IPS DF 4.7 (cell line): ENCODE measurements around the gene PLEKHN1.
"Not testable (repeated sequence)": the region's sequence is repeated elsewhere in the genome, so short reads cannot be mapped to it uniquely, and the experiment has no call there.

ENCODE experiments used
- DNase-seq: peaks from one replicate; pipeline ENCODE4 v3.0.0-alpha.2; 2013; ENCODE audit warnings: low spot score; ENCODE audit errors: extremely low read depth

The PLEKHN1 gene

GRCh38 chr1:993379-993995 lies 27.2 kb downstream of the PLEKHN1 start:
- DNase-seq = no peak

GRCh38 chr1:994546-994945 lies 28.3 kb downstream of the PLEKHN1 start:
- DNase-seq = not testable (repeated sequence)

DNA sequence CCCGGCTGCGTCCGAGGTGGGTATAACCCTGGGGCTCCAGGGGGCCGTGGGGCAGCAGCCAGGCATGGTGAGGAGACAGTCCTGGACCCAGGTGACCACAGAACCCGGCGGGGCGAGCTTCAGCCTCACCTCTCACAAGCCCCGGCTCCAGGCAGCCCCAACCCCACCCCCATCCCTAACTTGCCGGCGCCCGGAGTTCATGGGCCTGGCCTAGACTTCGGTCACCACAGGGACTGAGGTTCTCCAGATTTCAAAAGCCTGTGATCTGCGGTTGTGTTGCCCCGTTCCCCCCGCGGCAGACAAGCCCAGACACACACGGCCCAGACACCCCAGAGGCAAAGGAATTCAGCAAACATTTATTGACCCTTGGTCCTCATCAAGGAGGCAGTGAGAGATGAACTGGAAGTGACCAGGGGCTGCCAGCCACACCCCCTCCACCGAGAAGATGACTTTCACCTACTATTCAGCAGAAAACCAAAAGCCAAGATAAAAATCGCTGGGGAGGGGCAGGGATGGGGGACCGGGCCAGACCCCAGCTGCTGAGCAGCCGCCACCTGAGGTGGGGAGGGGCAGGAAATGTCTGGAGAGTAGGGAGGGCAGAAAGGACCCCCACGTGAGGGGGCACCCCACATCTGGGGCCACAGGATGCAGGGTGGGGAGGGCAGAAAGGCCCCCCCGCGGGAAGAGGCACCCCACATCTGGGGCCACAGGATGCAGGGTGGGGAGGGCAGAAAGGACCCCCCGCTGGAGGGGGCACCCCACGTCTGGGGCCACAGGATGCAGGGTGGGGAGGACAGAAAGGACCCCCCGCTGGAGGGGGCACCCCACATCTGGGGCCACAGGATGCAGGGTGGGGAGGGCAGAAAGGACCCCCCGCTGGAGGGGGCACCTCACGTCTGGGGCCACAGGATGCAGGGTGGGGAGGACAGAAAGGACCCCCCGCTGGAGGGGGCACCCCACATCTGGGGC lies 29.7 kb downstream of the PLEKHN1 start:
- no peak for DNase-seq

DNA sequence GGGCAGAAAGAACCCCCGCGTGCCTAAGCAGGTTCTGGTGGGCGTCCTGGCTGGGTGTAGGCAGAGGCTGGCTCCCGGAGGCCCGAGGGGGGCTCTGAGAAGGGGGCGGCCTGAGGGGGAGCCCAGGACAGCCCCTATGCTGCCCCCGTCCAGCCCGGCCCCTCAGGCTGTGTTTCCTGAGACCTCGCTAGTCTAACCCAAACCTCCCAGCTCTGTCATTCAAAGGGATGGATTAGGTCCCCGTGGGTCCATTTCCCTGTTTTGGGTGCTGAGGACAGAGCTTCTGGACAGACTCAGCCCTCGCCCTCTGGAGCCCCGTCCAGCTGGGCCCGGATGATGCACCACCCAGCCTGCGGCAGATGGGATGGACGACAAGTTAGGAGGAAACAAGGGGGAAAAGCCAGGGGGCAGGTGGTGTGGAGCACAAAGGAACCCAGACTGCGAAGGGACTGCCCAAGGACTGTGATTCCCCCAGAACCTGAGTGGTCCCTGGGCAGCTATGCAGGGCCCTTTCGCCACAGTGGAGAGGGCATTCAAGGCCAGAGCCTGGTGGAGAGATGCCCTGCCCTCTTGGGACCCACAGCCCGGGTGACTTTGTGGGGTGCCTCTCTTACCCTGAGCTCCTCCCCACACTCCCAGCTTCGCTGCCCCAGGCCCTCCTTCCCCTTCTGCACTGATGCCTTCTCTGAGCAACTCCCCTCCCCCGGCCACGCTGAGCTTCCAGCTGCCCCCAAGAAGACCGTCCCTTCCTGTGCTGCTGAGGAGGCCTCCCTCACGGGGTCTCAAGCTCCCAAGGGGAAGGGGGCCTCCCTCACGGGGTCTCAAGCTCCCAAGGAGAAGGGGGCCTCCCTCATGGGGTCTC lies 30.8 kb downstream of the PLEKHN1 start:
- no peak for DNase-seq

GRCh38 chr1:997713-997992 lies 31.4 kb downstream of the PLEKHN1 start:
- DNase-seq = no peak

- no peak for DNase-seq
These were observed 31.9 kb downstream of the PLEKHN1 start for GRCh38 chr1:997993-998744.

GRCh38 chr1:998745-998994 lies 32.4 kb downstream of the PLEKHN1 start:
- no peak for DNase-seq

DNA sequence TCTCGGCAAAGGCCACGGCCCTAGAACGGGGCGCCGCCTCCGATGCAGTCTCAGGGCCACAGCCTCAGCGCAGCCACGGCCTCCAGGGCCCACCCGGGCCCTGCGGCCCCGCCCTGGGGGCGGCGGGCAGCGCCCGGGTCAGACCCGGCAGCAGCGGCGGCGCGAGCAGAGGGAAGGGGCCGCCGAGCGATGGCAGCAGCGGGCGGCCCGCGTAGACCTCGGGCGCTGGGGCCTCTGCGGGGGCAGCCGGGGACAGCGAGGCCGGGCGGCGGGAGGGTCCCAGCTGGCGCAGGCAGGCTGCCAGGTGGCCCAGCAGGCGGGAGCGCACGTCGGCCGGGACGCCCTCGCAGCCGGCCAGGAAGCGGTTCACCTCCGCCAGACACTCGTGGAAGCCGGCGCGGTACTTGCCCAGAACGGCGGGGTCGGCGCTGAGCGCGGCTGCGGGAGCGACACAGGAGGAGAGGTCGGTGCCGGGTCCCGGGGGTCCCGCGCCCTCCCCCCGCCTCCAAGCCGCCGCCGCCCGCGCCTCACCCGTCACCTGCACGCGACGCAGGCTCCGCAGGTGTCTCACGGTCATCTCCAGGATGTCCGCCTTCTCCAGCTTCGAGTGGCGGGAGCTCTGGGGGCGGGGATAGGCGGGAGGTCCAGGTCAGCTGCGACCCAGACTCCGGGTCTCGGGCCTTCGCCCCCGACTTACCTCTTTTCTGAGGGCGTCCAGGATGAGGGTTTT lies 32.9 kb downstream of the PLEKHN1 start:
- no peak for DNase-seq

DNA sequence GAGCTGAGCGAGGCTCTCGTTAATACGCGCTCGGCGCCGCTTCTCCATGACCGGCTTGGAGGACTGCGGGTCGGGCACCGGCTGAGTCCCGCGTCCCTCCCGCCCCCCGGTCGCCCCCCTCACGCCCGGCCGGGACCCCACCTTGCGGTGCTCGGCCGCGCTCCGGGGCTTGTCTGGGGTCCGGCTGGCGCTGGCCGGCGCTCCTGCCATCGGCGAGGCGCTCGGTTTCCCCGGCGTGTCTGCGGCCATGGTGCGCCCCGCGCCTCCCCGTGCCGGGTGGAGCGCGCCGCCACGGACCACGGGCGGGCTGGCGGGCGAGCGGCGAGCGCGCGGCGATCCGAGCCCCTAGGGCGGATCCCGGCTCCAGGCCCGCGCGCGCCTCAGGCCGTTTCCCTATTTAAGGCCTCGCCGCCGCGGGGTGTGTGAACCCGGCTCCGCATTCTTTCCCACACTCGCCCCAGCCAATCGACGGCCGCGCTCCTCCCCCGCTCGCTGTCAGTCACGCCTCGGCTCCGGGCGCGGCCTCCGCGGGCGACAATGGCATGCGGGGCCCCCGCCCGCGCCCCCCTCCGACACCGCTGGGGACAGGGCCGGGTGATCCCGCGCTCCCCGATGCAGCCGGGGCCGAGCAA lies 33.6 kb downstream of the PLEKHN1 start, which contains the start of gene HES4:
Gene HES4 (minus strand): TSS at position 373 of the 632 bp plus-strand sequence. CDS start 124 bp downstream, at position 249.
- no peak for DNase-seq

GRCh38 chr1:1000357-1001056 lies 34.2 kb downstream of the PLEKHN1 start:
- DNase-seq = no peak

- DNase-seq = no peak
These were observed 34.9 kb downstream of the PLEKHN1 start for GRCh38 chr1:1001057-1001783.

DNA sequence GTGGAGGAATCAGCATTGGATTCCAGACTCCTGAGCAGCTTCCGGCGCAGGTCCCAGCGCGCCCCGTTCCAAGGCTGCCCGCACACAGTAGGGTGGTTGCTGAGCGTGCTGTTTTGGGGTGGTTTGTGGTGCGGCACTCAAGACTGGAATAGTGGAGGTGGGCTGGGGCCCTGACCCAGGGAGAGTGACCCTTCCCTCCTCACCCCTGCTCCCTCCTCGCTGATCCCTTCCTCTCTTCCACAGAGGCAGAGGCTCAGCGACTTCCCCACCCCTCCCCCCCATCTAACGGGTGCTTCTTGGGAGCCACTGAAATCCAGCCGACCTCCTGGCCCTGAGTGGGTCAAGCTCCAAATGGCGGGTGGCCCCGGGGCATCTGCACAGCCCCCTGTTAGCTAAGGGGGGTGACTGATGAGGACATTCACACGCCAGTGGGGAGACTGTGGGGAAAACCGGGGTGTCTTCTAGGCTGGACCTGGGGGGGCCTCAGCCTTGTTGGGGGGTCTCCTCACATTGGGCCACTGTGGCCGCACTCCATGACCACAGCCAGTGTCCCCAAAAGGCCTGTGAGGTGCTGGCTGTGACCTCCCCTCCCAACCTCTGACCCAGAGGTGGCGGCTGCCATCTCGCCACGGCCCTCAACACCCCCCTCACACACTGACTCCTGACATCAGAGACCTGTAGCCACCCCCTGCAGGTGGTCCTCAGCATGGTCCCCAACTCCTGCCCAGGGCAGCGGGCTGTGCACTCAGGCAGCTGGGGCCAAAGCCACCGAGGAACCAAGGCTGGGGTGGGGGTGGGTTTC lies 37.5 kb downstream of the PLEKHN1 start:
- DNase-seq = no peak

- no peak for DNase-seq
These were observed 38.1 kb downstream of the PLEKHN1 start for GRCh38 chr1:1004420-1004779.

DNA sequence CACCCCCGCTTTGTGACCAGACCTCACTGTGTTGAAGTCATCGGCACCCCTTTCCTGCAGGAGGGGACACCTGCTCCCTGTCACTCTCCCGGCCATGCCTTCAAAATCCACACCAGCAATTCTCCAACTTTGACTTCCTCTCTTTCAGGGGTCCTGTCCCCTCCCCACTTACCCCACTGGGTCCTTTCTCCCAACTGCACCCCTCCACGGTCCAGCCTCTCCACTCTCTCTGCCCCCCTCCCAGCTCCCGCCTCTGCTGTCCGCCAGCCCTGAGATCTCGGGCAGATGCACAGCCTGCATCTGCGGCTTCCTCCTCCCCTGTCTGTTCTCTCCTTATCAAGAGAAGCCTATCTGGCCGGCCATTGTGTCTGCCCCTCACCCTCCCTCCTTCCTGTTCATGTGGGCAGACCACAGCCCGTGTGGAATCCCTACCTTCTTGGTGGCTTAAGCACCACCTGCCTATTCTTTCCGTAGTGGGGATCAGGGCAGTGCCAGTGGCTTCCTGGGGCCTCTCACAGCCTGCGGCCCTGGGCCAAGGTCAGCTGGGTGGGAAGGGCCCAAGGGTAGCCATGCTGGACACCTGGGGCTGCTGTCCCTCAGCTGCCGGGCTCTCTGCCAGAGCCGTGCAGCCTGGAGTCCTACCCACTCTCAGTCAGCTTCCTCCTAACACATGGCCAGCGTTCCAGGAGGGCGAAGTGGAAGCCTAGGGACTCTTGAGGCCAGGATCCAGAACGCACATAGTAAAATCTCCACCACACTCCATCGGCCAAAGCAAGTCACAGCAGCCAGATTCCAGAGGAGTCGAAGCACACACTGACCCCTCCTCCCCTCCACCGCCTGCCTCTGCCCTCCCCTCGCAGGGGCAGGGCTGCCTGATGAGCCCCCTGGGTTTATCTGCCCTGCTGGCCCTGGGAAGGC lies 38.8 kb downstream of the PLEKHN1 start:
- no peak for DNase-seq

GRCh38 chr1:1005774-1006304 lies 39.6 kb downstream of the PLEKHN1 start:
- no peak for DNase-seq

- DNase-seq = no peak
These were observed 40.2 kb downstream of the PLEKHN1 start for GRCh38 chr1:1006305-1007159.
